HG02763 (cell line): ENCODE measurements around the gene SYT17.

ENCODE experiments used
- ATAC-seq: cut with Tn5 transposase; IDR thresholded peaks from one replicate; pipeline ENCODE4 v1.9.1; 2021; ENCODE audit warnings: mild to moderate bottlenecking, moderate library complexity; ENCODE audit not compliant: unreplicated experiment

The SYT17 gene

GRCh38 chr16:19213885-19214284, 45.8 kb downstream of the SYT17 start:
- ATAC-seq: no peak

- no peak for ATAC-seq
Measured at GRCh38 chr16:19215705-19216104, 47.7 kb downstream of the SYT17 start.

- no peak for ATAC-seq
Measured at GRCh38 chr16:19218581-19218980, 50.5 kb downstream of the SYT17 start.

GRCh38 chr16:19219836-19220235, 51.8 kb downstream of the SYT17 start:
- no peak for ATAC-seq

GRCh38 chr16:19223235-19224170, 55.5 kb downstream of the SYT17 start:
- ATAC-seq: no peak

- no peak for ATAC-seq
Measured at GRCh38 chr16:19225651-19226050, 57.6 kb downstream of the SYT17 start.

- ATAC-seq: no peak
Measured at GRCh38 chr16:19227643-19228042, 59.6 kb downstream of the SYT17 start.

- ATAC-seq: no peak
Measured at GRCh38 chr16:19228052-19228451, 60.0 kb downstream of the SYT17 start.

GRCh38 chr16:19228575-19228974, 60.5 kb downstream of the SYT17 start:
- no peak for ATAC-seq

GRCh38 chr16:19230575-19230974, 62.5 kb downstream of the SYT17 start:
- no peak for ATAC-seq

GRCh38 chr16:19231881-19232280, 63.8 kb downstream of the SYT17 start:
- no peak for ATAC-seq

GRCh38 chr16:19232988-19233387, 64.9 kb downstream of the SYT17 start:
- no peak for ATAC-seq

GRCh38 chr16:19235478-19235877, 67.4 kb downstream of the SYT17 start:
- ATAC-seq: no peak

GRCh38 chr16:19235886-19236285, 67.8 kb downstream of the SYT17 start:
- ATAC-seq: no peak

GRCh38 chr16:19236561-19237209, 68.6 kb downstream of the SYT17 start:
- no peak for ATAC-seq

GRCh38 chr16:19238406-19238805, 70.4 kb downstream of the SYT17 start:
- ATAC-seq: no peak

- no peak for ATAC-seq
Measured at GRCh38 chr16:19239511-19240155, 71.6 kb downstream of the SYT17 start.

GRCh38 chr16:19240494-19240893, 72.5 kb downstream of the SYT17 start:
- no peak for ATAC-seq

GRCh38 chr16:19241512-19241911, 73.5 kb downstream of the SYT17 start:
- ATAC-seq: no peak

GRCh38 chr16:19242186-19242585, 74.1 kb downstream of the SYT17 start:
- ATAC-seq: no peak

- no peak for ATAC-seq
Measured at GRCh38 chr16:19242987-19243575, 75.0 kb downstream of the SYT17 start.
